ENCODE results near the gene INAFM2.

DNA sequence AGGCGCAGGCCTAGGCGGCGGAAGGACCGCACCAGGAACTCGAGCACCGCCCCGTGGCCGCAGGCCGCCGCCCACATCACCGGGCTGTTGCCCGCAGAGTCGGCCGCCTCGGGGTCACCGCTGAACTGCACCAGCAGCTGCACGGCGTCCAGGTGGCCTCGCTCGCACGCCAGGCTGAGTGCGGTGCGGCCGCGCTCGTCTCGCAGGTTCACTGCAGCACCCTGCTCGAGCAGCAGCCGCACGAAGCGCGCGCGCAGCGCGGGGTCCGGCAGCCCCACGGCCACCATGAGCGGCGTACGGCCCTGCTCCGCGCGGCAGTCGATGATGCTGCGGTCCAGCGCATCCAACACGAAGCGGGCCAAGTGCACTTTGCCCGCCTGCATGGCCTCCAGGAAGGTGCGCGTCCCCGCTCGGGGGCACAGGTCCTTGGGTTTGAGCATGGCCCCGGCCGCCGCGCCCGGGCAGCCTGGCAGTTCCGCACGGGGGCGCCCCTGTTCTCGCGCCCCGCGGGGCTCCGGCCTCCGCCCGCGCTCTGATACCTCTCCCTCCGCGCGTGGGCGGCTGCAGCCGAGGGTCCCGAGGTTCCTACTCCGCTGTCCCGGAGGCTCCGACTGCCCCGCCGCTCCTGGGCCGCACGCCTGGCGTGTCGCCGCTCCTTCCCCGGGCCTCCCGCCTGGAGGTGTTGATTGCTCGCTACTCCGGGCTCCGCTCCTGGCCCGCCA, 41.2 kb upstream of the INAFM2 start:
- TF ChIP-seq, protein P1, sequence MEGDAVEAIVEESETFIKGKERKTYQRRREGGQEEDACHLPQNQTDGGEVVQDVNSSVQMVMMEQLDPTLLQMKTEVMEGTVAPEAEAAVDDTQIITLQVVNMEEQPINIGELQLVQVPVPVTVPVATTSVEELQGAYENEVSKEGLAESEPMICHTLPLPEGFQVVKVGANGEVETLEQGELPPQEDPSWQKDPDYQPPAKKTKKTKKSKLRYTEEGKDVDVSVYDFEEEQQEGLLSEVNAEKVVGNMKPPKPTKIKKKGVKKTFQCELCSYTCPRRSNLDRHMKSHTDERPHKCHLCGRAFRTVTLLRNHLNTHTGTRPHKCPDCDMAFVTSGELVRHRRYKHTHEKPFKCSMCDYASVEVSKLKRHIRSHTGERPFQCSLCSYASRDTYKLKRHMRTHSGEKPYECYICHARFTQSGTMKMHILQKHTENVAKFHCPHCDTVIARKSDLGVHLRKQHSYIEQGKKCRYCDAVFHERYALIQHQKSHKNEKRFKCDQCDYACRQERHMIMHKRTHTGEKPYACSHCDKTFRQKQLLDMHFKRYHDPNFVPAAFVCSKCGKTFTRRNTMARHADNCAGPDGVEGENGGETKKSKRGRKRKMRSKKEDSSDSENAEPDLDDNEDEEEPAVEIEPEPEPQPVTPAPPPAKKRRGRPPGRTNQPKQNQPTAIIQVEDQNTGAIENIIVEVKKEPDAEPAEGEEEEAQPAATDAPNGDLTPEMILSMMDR (IDR thresholded peaks at IDR 0.05; ENCODE audit: low read length), result peak; percentile 68
- no peak for TF ChIP-seq EZH2 (IDR thresholded peaks at IDR 0.05; ENCODE audit: borderline replicate concordance, low read length)

Data from OCI-LY1 (cell line).